Activated CD4-positive, alpha-beta T cell treated with anti-CD3 and anti-CD28 coated beads for 48 hours (primary cell): ENCODE measurements around the gene ZGPAT.
"Not testable (repeated sequence)": the region's sequence is repeated elsewhere in the genome, so short reads cannot be mapped to it uniquely, and the experiment has no call there.

Experiments used
- DNase-seq: peaks from one replicate; pipeline ENCODE4 v3.0.0-alpha.2; 2020

ZGPAT gene

GRCh38 chr20:63766695-63767426 lies 59.0 kb downstream of the ZGPAT start:
- no peak for DNase-seq

- no peak for DNase-seq
These were observed 59.6 kb downstream of the ZGPAT start for GRCh38 chr20:63767456-63767855.

GRCh38 chr20:63767886-63768285 lies 60.0 kb downstream of the ZGPAT start:
- DNase-seq: no peak

GRCh38 chr20:63768591-63769515 lies 61.0 kb downstream of the ZGPAT start:
- DNase-seq: no peak

- DNase-seq: no peak
These were observed 62.1 kb downstream of the ZGPAT start for GRCh38 chr20:63769891-63770474.

- no peak for DNase-seq
These were observed 63.3 kb downstream of the ZGPAT start for GRCh38 chr20:63771046-63771707.

GRCh38 chr20:63772781-63773518 lies 65.1 kb downstream of the ZGPAT start:
- no peak for DNase-seq

GRCh38 chr20:63773571-63774241 lies 65.9 kb downstream of the ZGPAT start:
- DNase-seq: no peak

- DNase-seq: no peak
These were observed 66.5 kb downstream of the ZGPAT start for GRCh38 chr20:63774306-63774705.

GRCh38 chr20:63775096-63775978 lies 67.5 kb downstream of the ZGPAT start:
- DNase-seq: peak; percentile 51

GRCh38 chr20:63776875-63777274 lies 69.0 kb downstream of the ZGPAT start:
- DNase-seq: not testable (repeated sequence)

- no peak for DNase-seq
These were observed 69.8 kb downstream of the ZGPAT start for GRCh38 chr20:63777614-63778013.

- DNase-seq: no peak
These were observed 70.4 kb downstream of the ZGPAT start for GRCh38 chr20:63778034-63778752.

GRCh38 chr20:63778857-63779256 lies 71.0 kb downstream of the ZGPAT start:
- no peak for DNase-seq

- DNase-seq: no peak
These were observed 73.3 kb downstream of the ZGPAT start for GRCh38 chr20:63781181-63781580.

GRCh38 chr20:63782051-63782471 lies 74.2 kb downstream of the ZGPAT start:
- DNase-seq: peak; percentile 33

- peak; percentile 12 for DNase-seq
These were observed 74.7 kb downstream of the ZGPAT start for GRCh38 chr20:63782521-63782971.

- no peak for DNase-seq
These were observed 76.1 kb downstream of the ZGPAT start for GRCh38 chr20:63783970-63784369.

- no peak for DNase-seq
These were observed 77.9 kb downstream of the ZGPAT start for GRCh38 chr20:63785691-63786131.
